Measurements from ENCODE around the gene TGFBR3. TPM values are rescaled to one million over a fixed set of nuclear protein-coding genes. Genes with fewer than 3 reads are reported as not detected.
A peak's percentile ranks its signal among the peaks of the same experiment; 100 is the strongest.

Gene TGFBR3
- total and polyA plus RNA-seq, 4 donors = 3.6 to 81.5 (median 33.4) TPM

GRCh38 chr1:91816031-91816430 lies 69.9 kb downstream of the TGFBR3 start:
- intact Hi-C loops (cut with DNase I) = no loop called here
- no peak for ATAC-seq (ENCODE audit: low FRiP score)
- H3K9me3 ChIP-seq (ENCODE audit: control insufficient read depth, low read length) = no peaks in the 10 kb centered on the region
- H3K27me3 ChIP-seq (ENCODE audit: control insufficient read depth in 1 of 2, insufficient read depth in 2 of 2, low read length in 1 of 2) = no peaks in the 10 kb centered on the region
- H3K36me3 ChIP-seq (ENCODE audit: control insufficient read depth in 1 of 2, insufficient read depth in 2 of 2, low read length in 1 of 2) = no peaks in the 10 kb centered on the region
- no peak for DNase-seq
- H3K4me3 ChIP-seq (ENCODE audit: low read length in 2 of 2) = no peak overlapping the region
- H3K27ac ChIP-seq (ENCODE audit: low read depth in 1 of 2, low read length in 2 of 2) = no peak overlapping the region
- WGBS, 2 donors = 33 to 39% methylated on average over 1 of the region's 1 CpG
- H3K4me1 ChIP-seq (ENCODE audit: control insufficient read depth in 1 of 2, insufficient read depth in 2 of 2, low read length in 2 of 2) = peaks cover 4 to 10% of the 10 kb centered on the region in 2 donors

DNA sequence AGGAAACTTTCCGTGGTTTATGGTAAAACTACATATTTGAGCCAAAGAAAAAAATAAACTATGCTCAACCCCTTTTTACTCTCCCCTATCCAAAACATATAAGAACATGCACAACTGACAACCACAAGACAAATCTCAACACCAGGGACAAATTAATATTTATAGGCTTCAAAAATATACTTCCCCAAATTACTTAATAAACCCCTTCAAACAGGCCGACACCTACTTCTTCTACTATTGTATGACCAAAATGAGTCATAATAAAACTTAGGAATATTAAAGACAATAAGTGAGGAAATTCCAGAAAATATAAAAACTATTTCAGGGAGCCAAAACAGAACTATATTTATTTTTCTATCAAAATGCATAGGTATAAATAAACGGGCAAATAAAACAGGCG lies 71.5 kb downstream of the TGFBR3 start:
- Histone ChIP-seq H3K27me3 (ENCODE audit: control insufficient read depth in 1 of 2, insufficient read depth in 2 of 2, low read length in 1 of 2) (no peaks in the 10 kb centered on the region), H3K4me3 (ENCODE audit: low read length in 2 of 2) (no peak overlapping the region), H3K27ac (ENCODE audit: low read depth in 1 of 2, low read length in 2 of 2) (no peak overlapping the region), H3K36me3 (ENCODE audit: control insufficient read depth in 1 of 2, insufficient read depth in 2 of 2, low read length in 1 of 2) (no peaks in the 10 kb centered on the region), H3K4me1 (ENCODE audit: control insufficient read depth in 1 of 2, insufficient read depth in 2 of 2, low read length in 2 of 2) (peaks cover 4 to 10% of the 10 kb centered on the region in 2 donors), H3K9me3 (ENCODE audit: control insufficient read depth, low read length) (no peaks in the 10 kb centered on the region)
- DNase-seq (no peak), ATAC-seq (ENCODE audit: low FRiP score) (no peak)
- intact Hi-C loops (cut with DNase I) = no loop called here
- 86 to 88% methylated on average over 4 of the region's 4 CpGs for WGBS, 2 donors

DNA sequence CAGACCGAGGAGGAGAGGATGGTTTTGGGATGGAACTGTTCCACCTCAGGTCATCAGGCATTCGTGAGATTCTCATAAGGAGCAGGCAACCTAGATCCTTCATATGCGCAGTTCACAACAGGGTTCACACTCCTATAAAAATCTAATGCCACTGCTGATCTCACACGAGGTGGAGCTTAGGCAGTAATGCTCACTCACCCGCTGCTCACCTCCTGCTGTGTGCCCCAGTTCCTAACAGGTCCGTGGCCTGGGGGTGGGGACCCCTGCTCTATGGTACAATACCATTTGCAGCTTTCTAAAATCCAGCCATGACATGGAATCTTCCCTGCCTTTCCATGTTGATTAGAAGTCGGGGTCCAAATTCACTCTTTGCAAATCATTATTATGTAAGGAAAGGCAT lies 72.1 kb downstream of the TGFBR3 start:
- Histone ChIP-seq H3K4me3 (ENCODE audit: low read length in 2 of 2) (no peak overlapping the region), H3K4me1 (ENCODE audit: control insufficient read depth in 1 of 2, insufficient read depth in 2 of 2, low read length in 2 of 2) (peaks cover 4 to 10% of the 10 kb centered on the region in 2 donors), H3K27ac (ENCODE audit: low read depth in 1 of 2, low read length in 2 of 2) (no peak overlapping the region), H3K27me3 (ENCODE audit: control insufficient read depth in 1 of 2, insufficient read depth in 2 of 2, low read length in 1 of 2) (no peaks in the 10 kb centered on the region), H3K36me3 (ENCODE audit: control insufficient read depth in 1 of 2, insufficient read depth in 2 of 2, low read length in 1 of 2) (no peaks in the 10 kb centered on the region), H3K9me3 (ENCODE audit: control insufficient read depth, low read length) (no peaks in the 10 kb centered on the region)
- intact Hi-C loops (cut with DNase I) = no loop called here
- 84 to 90% methylated on average over 7 of the region's 7 CpGs for WGBS, 2 donors
- DNase-seq (no peak), ATAC-seq (ENCODE audit: low FRiP score) (no peak)

GRCh38 chr1:91811363-91812025 lies 74.5 kb downstream of the TGFBR3 start:
- intact Hi-C loops (cut with DNase I) = no loop called here
- H3K4me1 ChIP-seq (ENCODE audit: control insufficient read depth in 1 of 2, insufficient read depth in 2 of 2, low read length in 2 of 2) = peaks cover 5 to 6% of the 10 kb centered on the region in 2 donors
- DNase-seq (no peak), ATAC-seq (ENCODE audit: low FRiP score) (no peak)
- H3K27ac ChIP-seq (ENCODE audit: low read depth in 1 of 2, low read length in 2 of 2) = no peak overlapping the region
- H3K36me3 ChIP-seq (ENCODE audit: control insufficient read depth in 1 of 2, insufficient read depth in 2 of 2, low read length in 1 of 2) = no peaks in the 10 kb centered on the region
- WGBS, 2 donors = 81 to 90% methylated on average over 3 of the region's 3 CpGs
- no peaks in the 10 kb centered on the region for H3K27me3 ChIP-seq (ENCODE audit: control insufficient read depth in 1 of 2, insufficient read depth in 2 of 2, low read length in 1 of 2)
- H3K4me3 ChIP-seq (ENCODE audit: low read length in 2 of 2) = no peak overlapping the region
- H3K9me3 ChIP-seq (ENCODE audit: control insufficient read depth, low read length) = no peaks in the 10 kb centered on the region

DNA sequence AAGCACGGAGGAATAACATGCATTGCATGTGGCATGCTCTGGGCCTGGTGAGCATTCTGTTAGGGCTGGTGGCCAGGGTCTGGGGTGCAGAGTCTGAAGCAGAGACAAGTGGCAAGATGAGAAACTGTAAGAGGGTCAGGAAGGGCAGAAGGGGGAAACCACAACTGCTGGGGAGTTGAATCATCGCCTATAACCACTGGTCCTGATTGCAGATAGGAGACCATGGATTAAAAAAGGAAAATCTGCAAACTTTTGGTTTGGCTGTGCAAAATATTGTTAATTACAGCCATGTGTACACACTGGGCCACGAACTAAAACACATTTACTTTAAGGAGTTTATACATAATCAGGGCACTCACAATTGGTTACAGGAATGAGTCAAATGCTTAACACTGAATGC lies 76.6 kb downstream of the TGFBR3 start:
- 92 to 93% methylated on average over 3 of the region's 3 CpGs for WGBS, 2 donors
- Histone ChIP-seq H3K27me3 (ENCODE audit: control insufficient read depth in 1 of 2, insufficient read depth in 2 of 2, low read length in 1 of 2) (no peaks in the 10 kb centered on the region), H3K4me1 (ENCODE audit: control insufficient read depth in 1 of 2, insufficient read depth in 2 of 2, low read length in 2 of 2) (peaks cover 0 to 1% of the 10 kb centered on the region in 2 donors), H3K36me3 (ENCODE audit: control insufficient read depth in 1 of 2, insufficient read depth in 2 of 2, low read length in 1 of 2) (no peaks in the 10 kb centered on the region), H3K9me3 (ENCODE audit: control insufficient read depth, low read length) (no peaks in the 10 kb centered on the region), H3K27ac (ENCODE audit: low read depth in 1 of 2, low read length in 2 of 2) (no peak overlapping the region), H3K4me3 (ENCODE audit: low read length in 2 of 2) (no peak overlapping the region)
- intact Hi-C loops (cut with DNase I) = no loop called here
- ATAC-seq (ENCODE audit: low FRiP score) (no peak), DNase-seq (no peak)

DNA sequence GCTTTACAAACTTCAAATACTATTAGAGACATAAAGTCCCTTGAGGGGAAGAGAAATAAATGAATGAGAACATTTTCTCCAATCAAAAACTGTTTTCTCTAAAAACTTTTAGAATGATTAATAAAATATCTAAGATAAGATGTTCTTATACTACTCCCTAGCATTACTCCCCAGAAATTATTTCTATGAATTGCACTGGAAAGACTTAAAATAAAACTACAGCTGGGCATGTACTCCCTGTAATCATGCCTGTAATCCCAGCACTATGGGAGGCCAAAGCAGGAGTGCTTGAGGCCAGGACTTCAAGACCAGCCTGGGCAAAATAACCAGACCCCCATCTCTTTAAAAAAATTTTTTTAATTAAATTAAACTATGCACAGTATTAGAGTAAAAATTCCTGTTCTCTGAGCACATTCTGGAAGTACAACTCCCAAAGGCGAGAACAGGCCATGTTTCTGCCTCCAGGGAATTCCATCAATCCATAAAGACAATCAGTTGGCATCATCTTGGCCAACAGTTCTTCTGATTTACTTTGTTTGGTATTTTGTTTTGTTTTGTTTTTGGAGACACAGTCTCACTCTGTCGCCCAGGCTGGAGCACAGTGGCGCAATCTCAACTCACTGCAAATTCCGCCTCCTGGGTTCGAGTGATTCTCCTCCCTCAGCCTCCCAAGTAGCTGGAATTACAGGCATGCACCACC lies 77.9 kb downstream of the TGFBR3 start:
- H3K9me3 ChIP-seq (ENCODE audit: control insufficient read depth, low read length) = no peaks in the 10 kb centered on the region
- H3K36me3 ChIP-seq (ENCODE audit: control insufficient read depth in 1 of 2, insufficient read depth in 2 of 2, low read length in 1 of 2) = no peaks in the 10 kb centered on the region
- no peak overlapping the region for H3K4me3 ChIP-seq (ENCODE audit: low read length in 2 of 2)
- H3K27ac ChIP-seq (ENCODE audit: low read depth in 1 of 2, low read length in 2 of 2) = no peak overlapping the region
- WGBS, 2 donors = 96 to 99% methylated on average over 5 of the region's 5 CpGs
- ATAC-seq (ENCODE audit: low FRiP score) (no peak), DNase-seq (no peak)
- intact Hi-C loops (cut with DNase I) = no loop called here
- no peaks in the 10 kb centered on the region for H3K27me3 ChIP-seq (ENCODE audit: control insufficient read depth in 1 of 2, insufficient read depth in 2 of 2, low read length in 1 of 2)
- H3K4me1 ChIP-seq (ENCODE audit: control insufficient read depth in 1 of 2, insufficient read depth in 2 of 2, low read length in 2 of 2) = peaks cover 0 to 1% of the 10 kb centered on the region in 2 donors

DNA sequence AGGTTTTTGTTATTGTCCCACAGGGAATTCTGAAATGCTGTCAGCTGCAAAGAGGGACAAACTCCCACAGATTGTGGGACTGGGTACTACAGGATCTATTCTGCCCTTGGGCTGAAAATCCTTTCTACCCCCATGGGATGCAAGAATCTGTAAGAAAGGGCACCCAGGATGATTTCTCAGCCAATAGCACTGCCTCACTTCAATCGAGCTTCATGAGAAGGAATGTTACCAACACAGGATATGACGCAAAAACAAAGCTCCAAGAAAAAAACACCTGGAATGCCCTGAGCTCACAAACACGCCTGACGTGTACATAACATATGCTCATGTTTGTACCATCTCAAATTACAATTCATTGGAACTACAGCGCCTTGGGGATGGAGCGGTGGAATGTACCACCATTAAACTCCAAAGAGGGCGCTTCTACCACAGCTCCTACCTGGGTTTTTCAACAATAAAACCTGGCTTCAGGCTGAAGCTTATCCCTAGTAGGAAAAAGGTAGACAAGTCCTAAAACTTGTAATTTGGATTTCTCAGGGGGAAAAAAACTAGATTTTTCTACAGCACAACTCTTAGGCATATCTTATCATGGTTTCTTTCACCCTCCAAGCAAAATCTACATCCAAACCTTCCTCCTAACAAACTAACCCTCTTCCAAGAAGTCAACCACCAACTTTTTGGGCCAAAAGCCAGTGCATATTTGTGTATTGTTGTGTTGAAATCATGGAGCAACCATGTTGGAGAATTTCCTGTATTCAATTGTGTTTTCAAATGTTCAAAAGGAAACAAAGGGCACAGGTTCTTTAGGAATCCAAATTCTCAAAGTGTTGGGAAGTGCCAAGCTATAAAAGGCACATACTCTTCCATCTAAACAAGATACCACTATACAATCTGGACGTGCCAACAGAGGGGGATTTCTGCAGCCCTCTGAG lies 78.9 kb downstream of the TGFBR3 start:
- Histone ChIP-seq H3K4me3 (ENCODE audit: low read length in 2 of 2) (no peak overlapping the region), H3K27ac (ENCODE audit: low read depth in 1 of 2, low read length in 2 of 2) (peak overlapping the region in 1 of 2 donors; percentile 11), H3K9me3 (ENCODE audit: control insufficient read depth, low read length) (no peaks in the 10 kb centered on the region), H3K27me3 (ENCODE audit: control insufficient read depth in 1 of 2, insufficient read depth in 2 of 2, low read length in 1 of 2) (no peaks in the 10 kb centered on the region), H3K4me1 (ENCODE audit: control insufficient read depth in 1 of 2, insufficient read depth in 2 of 2, low read length in 2 of 2) (peaks cover 0 to 1% of the 10 kb centered on the region in 2 donors), H3K36me3 (ENCODE audit: control insufficient read depth in 1 of 2, insufficient read depth in 2 of 2, low read length in 1 of 2) (no peaks in the 10 kb centered on the region)
- DNase-seq = no peak
- 67 to 71% methylated on average over 8 of the region's 8 CpGs for WGBS, 2 donors
- ATAC-seq (ENCODE audit: low FRiP score) = no peak
- intact Hi-C loops (cut with DNase I) = no loop called here

- ATAC-seq (ENCODE audit: low FRiP score) (no peak), DNase-seq (no peak)
- H3K36me3 ChIP-seq (ENCODE audit: control insufficient read depth in 1 of 2, insufficient read depth in 2 of 2, low read length in 1 of 2) = no peaks in the 10 kb centered on the region
- no peak overlapping the region for H3K27ac ChIP-seq (ENCODE audit: low read depth in 1 of 2, low read length in 2 of 2)
- 29 to 37% methylated on average over 8 of the region's 8 CpGs for WGBS, 2 donors
- no peak overlapping the region for H3K4me3 ChIP-seq (ENCODE audit: low read length in 2 of 2)
- peaks cover 0 to 1% of the 10 kb centered on the region in 2 donors for H3K4me1 ChIP-seq (ENCODE audit: control insufficient read depth in 1 of 2, insufficient read depth in 2 of 2, low read length in 2 of 2)
- no peaks in the 10 kb centered on the region for H3K9me3 ChIP-seq (ENCODE audit: control insufficient read depth, low read length)
- no peaks in the 10 kb centered on the region for H3K27me3 ChIP-seq (ENCODE audit: control insufficient read depth in 1 of 2, insufficient read depth in 2 of 2, low read length in 1 of 2)
- intact Hi-C loops (cut with DNase I) = no loop called here
Measured at GRCh38 chr1:91806181-91806768, 79.7 kb downstream of the TGFBR3 start.

All from aorta (tissue), 5 donors.